ENCODE measurements around the gene HJV. TPM values are rescaled to one million over a fixed set of nuclear protein-coding genes. Genes with fewer than 3 reads are reported as not detected.

HJV gene
- polyA plus RNA-seq, 4 donors, result 0.65 TPM; not detected in 3

GRCh38 chr1:145997016-145997717 is 24.4 kb downstream of the HJV start:
- Histone ChIP-seq H3K27ac (ENCODE audit: low read depth in 1 of 3, low read length in 2 of 3) (peak overlapping the region; percentile 90 to 95 (median 95)), H3K9me3 (ENCODE audit: control insufficient read depth in 2 of 2, insufficient read depth in 1 of 2, low read depth in 1 of 2, low read length in 1 of 2) (no peaks in the 10 kb centered on the region), H3K4me3 (ENCODE audit: low read depth in 1 of 3, low read length in 3 of 3) (peak overlapping the region; percentile 56 to 100 (median 83)), H3K4me1 (ENCODE audit: control insufficient read depth in 3 of 3, insufficient read depth in 2 of 3, low read depth in 1 of 3, low read length in 2 of 3) (peaks cover 8 to 20% (median 13%) of the 10 kb centered on the region in 3 donors), H3K36me3 (ENCODE audit: control insufficient read depth in 3 of 3, insufficient read depth in 2 of 3, low read depth in 1 of 3, low read length in 3 of 3) (peaks cover 15 to 20% (median 20%) of the 10 kb centered on the region in 3 donors), H3K27me3 (ENCODE audit: control insufficient read depth in 3 of 3, insufficient read depth in 3 of 3, low read length in 3 of 3) (no peaks in the 10 kb centered on the region)
- FAIRE-seq, result no peak
- 4 to 7% (median 4%) methylated on average over 12 of the region's 12 CpGs for WGBS, 3 donors
- peak in 1 of 2 donors; percentile 78 for DNase-seq

GRCh38 chr1:145996433-145997015 is 25.0 kb downstream of the HJV start, which contains the start of gene TXNIP:
Gene TXNIP, minus strand, starts transcription at chr1:145996579. Its CDS starts 313 bp downstream, at chr1:145996266.
- DNase-seq, result peak; percentile 98 to 99

GRCh38 chr1:145995964-145996432 is 25.5 kb downstream of the HJV start:
- H3K4me3 ChIP-seq (ENCODE audit: low read depth in 1 of 3, low read length in 3 of 3), result peak overlapping the region; percentile 83 to 100 (median 87)
- no peak for FAIRE-seq
- no peaks in the 10 kb centered on the region for H3K27me3 ChIP-seq (ENCODE audit: control insufficient read depth in 3 of 3, insufficient read depth in 3 of 3, low read length in 3 of 3)
- peaks cover 15 to 20% (median 20%) of the 10 kb centered on the region in 3 donors for H3K36me3 ChIP-seq (ENCODE audit: control insufficient read depth in 3 of 3, insufficient read depth in 2 of 3, low read depth in 1 of 3, low read length in 3 of 3)
- WGBS, 3 donors, result 0 to 1% (median 0%) methylated on average over 13 of the region's 13 CpGs
- no peaks in the 10 kb centered on the region for H3K9me3 ChIP-seq (ENCODE audit: control insufficient read depth in 2 of 2, insufficient read depth in 1 of 2, low read depth in 1 of 2, low read length in 1 of 2)
- H3K27ac ChIP-seq (ENCODE audit: low read depth in 1 of 3, low read length in 2 of 3), result peak overlapping the region; percentile 86 to 95 (median 89)
- H3K4me1 ChIP-seq (ENCODE audit: control insufficient read depth in 3 of 3, insufficient read depth in 2 of 3, low read depth in 1 of 3, low read length in 2 of 3), result peaks cover 8 to 20% (median 17%) of the 10 kb centered on the region in 3 donors
- DNase-seq, result peak in 1 of 2 donors; percentile 55

More at GRCh38 chr1:145996433-145997015, 25.0 kb downstream of the HJV start, which contains the start of gene TXNIP:
- Histone ChIP-seq H3K9me3 (ENCODE audit: control insufficient read depth in 2 of 2, insufficient read depth in 1 of 2, low read depth in 1 of 2, low read length in 1 of 2) (no peaks in the 10 kb centered on the region), H3K27me3 (ENCODE audit: control insufficient read depth in 3 of 3, insufficient read depth in 3 of 3, low read length in 3 of 3) (no peaks in the 10 kb centered on the region), H3K4me3 (ENCODE audit: low read depth in 1 of 3, low read length in 3 of 3) (peak within 1 kb of the TSS; percentile 83 to 100 (median 87)), H3K27ac (ENCODE audit: low read depth in 1 of 3, low read length in 2 of 3) (peak within 1 kb of the TSS; percentile 90 to 95 (median 95)), H3K36me3 (ENCODE audit: control insufficient read depth in 3 of 3, insufficient read depth in 2 of 3, low read depth in 1 of 3, low read length in 3 of 3) (peaks cover 15 to 20% (median 20%) of the 10 kb centered on the region in 3 donors), H3K4me1 (ENCODE audit: control insufficient read depth in 3 of 3, insufficient read depth in 2 of 3, low read depth in 1 of 3, low read length in 2 of 3) (peaks cover 8 to 20% (median 17%) of the 10 kb centered on the region in 3 donors)
- WGBS, 3 donors, result 0% methylated on average over 30 of the region's 30 CpGs
- no peak for FAIRE-seq

- H3K9me3 ChIP-seq (ENCODE audit: control insufficient read depth in 2 of 2, insufficient read depth in 1 of 2, low read depth in 1 of 2, low read length in 1 of 2), result no peaks in the 10 kb centered on the region
- H3K27me3 ChIP-seq (ENCODE audit: control insufficient read depth in 3 of 3, insufficient read depth in 3 of 3, low read length in 3 of 3), result no peaks in the 10 kb centered on the region
- no peak for FAIRE-seq
- H3K4me1 ChIP-seq (ENCODE audit: control insufficient read depth in 3 of 3, insufficient read depth in 2 of 3, low read depth in 1 of 3, low read length in 2 of 3), result peaks cover 8 to 20% (median 17%) of the 10 kb centered on the region in 3 donors
- no peak for DNase-seq
- WGBS, 3 donors, result 0 to 1% (median 0%) methylated on average over 8 of the region's 8 CpGs
- peak overlapping the region; percentile 86 to 95 (median 89) for H3K27ac ChIP-seq (ENCODE audit: low read depth in 1 of 3, low read length in 2 of 3)
- H3K4me3 ChIP-seq (ENCODE audit: low read depth in 1 of 3, low read length in 3 of 3), result peak overlapping the region; percentile 83 to 100 (median 87)
- H3K36me3 ChIP-seq (ENCODE audit: control insufficient read depth in 3 of 3, insufficient read depth in 2 of 3, low read depth in 1 of 3, low read length in 3 of 3), result peaks cover 15 to 20% (median 20%) of the 10 kb centered on the region in 3 donors
These were observed 26.2 kb downstream of the HJV start for GRCh38 chr1:145995148-145995881.

GRCh38 chr1:145994391-145995120 is 27.0 kb downstream of the HJV start:
- H3K4me1 ChIP-seq (ENCODE audit: control insufficient read depth in 3 of 3, insufficient read depth in 2 of 3, low read depth in 1 of 3, low read length in 2 of 3), result peaks cover 6 to 16% (median 15%) of the 10 kb centered on the region in 3 donors
- 2 to 9% (median 7%) methylated on average over 10 of the region's 10 CpGs for WGBS, 3 donors
- DNase-seq (peak; percentile 59 to 69), FAIRE-seq (no peak)
- H3K27me3 ChIP-seq (ENCODE audit: control insufficient read depth in 3 of 3, insufficient read depth in 3 of 3, low read length in 3 of 3), result no peaks in the 10 kb centered on the region
- H3K9me3 ChIP-seq (ENCODE audit: control insufficient read depth in 2 of 2, insufficient read depth in 1 of 2, low read depth in 1 of 2, low read length in 1 of 2), result no peaks in the 10 kb centered on the region
- H3K36me3 ChIP-seq (ENCODE audit: control insufficient read depth in 3 of 3, insufficient read depth in 2 of 3, low read depth in 1 of 3, low read length in 3 of 3), result peaks cover 15 to 20% (median 20%) of the 10 kb centered on the region in 3 donors
- H3K27ac ChIP-seq (ENCODE audit: low read depth in 1 of 3, low read length in 2 of 3), result peak overlapping the region; percentile 86 to 95 (median 89)
- H3K4me3 ChIP-seq (ENCODE audit: low read depth in 1 of 3, low read length in 3 of 3), result peak overlapping the region; percentile 83 to 100 (median 87)

DNA sequence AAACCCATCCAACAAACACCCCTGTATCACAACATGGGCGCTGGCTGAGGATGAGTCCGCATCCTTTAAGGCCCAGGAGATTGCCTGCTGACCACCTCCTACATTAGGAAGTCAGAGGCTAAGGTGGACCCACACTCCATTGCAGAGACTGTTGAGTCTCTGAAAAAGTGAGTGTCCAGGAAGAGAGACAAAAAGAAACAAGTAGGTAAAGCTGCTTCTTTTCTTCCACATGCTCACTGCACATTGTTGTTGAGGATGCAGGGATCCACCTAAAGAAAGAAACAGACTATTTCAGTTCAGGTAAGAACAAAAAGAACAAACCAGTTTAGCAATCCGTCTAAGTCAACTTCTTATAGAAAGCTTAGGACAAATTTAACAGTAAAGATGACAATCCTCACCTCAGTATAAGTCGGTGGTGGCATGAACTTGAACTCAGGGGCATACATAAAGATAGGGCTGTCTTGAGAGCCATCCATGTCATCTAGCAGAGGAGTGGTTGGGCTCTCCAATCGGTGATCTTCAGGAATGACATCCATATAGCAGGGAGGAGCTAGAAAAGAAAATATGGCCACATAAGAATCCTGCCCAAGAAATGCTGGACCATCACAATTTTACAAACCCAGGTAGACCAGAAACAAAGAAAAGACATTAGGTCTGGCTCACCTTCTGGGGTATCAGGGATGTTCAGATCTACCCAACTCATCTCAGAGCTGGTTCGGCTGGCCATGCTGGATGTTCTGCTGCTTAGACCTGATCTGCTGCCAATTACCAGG is 27.7 kb downstream of the HJV start:
- Histone ChIP-seq H3K27me3 (ENCODE audit: control insufficient read depth in 3 of 3, insufficient read depth in 3 of 3, low read length in 3 of 3) (no peaks in the 10 kb centered on the region), H3K4me1 (ENCODE audit: control insufficient read depth in 3 of 3, insufficient read depth in 2 of 3, low read depth in 1 of 3, low read length in 2 of 3) (peaks cover 3 to 13% (median 11%) of the 10 kb centered on the region in 3 donors), H3K36me3 (ENCODE audit: control insufficient read depth in 3 of 3, insufficient read depth in 2 of 3, low read depth in 1 of 3, low read length in 3 of 3) (peaks cover 15 to 20% (median 20%) of the 10 kb centered on the region in 3 donors), H3K4me3 (ENCODE audit: low read depth in 1 of 3, low read length in 3 of 3) (peak overlapping the region; percentile 83 to 100 (median 87)), H3K27ac (ENCODE audit: low read depth in 1 of 3, low read length in 2 of 3) (peak overlapping the region; percentile 86 to 95 (median 89)), H3K9me3 (ENCODE audit: control insufficient read depth in 2 of 2, insufficient read depth in 1 of 2, low read depth in 1 of 2, low read length in 1 of 2) (no peaks in the 10 kb centered on the region)
- 5 to 21% (median 19%) methylated on average over 6 of the region's 6 CpGs for WGBS, 3 donors
- no peak for FAIRE-seq
- DNase-seq, result peak in 1 of 2 donors; percentile 32

DNA sequence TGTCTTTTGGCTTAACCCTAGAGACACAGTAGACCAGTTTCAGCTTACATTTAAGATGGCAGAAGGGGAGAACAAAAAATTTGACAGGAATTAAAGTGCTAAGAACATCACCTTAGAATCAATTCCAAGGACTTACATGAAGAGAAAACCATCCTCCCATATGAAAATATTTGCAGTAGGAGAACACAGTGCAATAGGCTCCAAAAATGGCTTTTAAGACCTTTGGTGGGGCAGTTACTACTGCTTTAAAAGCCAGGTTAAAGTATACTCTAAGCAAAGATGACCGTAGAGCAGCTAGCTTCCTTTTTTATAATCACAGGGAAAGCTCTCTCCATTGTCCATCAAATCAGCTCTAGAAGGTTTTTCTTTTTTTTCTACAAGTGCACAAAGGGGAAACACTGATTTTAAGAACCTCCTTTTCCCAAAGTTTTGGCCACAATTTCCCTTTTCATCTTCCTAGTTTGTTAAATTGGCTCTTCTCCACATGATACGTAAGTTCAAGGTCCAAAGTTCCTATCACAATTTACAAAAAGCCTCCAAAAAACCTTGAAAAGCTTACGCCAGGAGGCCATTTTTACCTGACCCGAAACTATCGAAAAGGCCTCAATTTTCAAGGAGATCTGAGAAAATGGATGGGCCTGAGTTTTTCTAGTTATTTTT is 28.4 kb downstream of the HJV start:
- Histone ChIP-seq H3K4me1 (ENCODE audit: control insufficient read depth in 3 of 3, insufficient read depth in 2 of 3, low read depth in 1 of 3, low read length in 2 of 3) (peaks cover 3 to 13% (median 11%) of the 10 kb centered on the region in 3 donors), H3K27me3 (ENCODE audit: control insufficient read depth in 3 of 3, insufficient read depth in 3 of 3, low read length in 3 of 3) (no peaks in the 10 kb centered on the region), H3K27ac (ENCODE audit: low read depth in 1 of 3, low read length in 2 of 3) (peak overlapping the region in 2 of 3 donors; percentile 86 to 95), H3K4me3 (ENCODE audit: low read depth in 1 of 3, low read length in 3 of 3) (peak overlapping the region; percentile 83 to 100 (median 87)), H3K36me3 (ENCODE audit: control insufficient read depth in 3 of 3, insufficient read depth in 2 of 3, low read depth in 1 of 3, low read length in 3 of 3) (peaks cover 15 to 20% (median 20%) of the 10 kb centered on the region in 3 donors), H3K9me3 (ENCODE audit: control insufficient read depth in 2 of 2, insufficient read depth in 1 of 2, low read depth in 1 of 2, low read length in 1 of 2) (no peaks in the 10 kb centered on the region)
- 12 to 32% (median 24%) methylated on average over 5 of the region's 5 CpGs for WGBS, 3 donors
- no peak for DNase-seq
- no peak for FAIRE-seq
